ENCODE results near the gene ABHD10.

ABHD10 gene

DNA sequence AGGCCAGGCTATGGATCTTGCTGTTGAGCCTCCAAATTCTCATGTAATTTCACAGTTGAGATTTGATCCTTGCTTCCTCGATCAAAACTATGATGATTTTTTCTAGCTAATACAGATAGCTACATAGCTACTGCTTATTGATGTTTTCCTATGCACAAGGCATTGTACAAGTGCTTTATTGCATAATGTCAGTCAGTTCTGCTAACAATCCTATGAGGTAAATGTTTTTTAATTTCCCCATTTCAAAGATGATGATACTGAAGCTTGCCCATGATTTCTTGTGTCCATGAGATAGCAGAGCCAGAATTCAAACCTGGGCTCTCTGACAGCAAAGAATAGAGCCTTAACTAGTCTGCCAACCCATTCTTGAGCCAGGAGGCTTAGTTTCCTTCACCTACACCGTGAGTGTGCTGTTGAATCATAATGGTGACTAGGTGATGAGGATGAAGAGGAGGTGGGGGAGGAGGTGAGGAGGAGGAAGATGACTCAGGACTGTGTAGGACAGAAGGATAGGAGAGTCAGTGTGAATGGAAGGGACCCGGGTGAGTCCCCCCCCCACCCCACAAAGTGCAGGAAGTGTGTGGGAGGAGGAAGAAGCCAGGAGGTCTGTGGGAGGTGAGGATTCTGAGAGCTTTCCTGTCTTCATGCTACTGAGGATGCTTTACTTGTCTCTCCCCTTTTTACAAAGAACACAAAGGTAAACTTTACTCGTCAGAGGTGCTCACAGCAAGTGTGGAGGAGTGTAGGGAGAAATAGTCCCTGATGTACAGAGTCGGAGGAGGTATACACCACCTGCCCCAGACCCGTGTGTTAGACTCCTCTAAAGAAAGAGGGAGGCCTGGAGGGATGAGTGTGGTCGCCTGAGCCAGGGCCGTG is 23.5 kb downstream of the ABHD10 start:
- DNase-seq: peak in 1 of 5 experiments; percentile 20

DNA sequence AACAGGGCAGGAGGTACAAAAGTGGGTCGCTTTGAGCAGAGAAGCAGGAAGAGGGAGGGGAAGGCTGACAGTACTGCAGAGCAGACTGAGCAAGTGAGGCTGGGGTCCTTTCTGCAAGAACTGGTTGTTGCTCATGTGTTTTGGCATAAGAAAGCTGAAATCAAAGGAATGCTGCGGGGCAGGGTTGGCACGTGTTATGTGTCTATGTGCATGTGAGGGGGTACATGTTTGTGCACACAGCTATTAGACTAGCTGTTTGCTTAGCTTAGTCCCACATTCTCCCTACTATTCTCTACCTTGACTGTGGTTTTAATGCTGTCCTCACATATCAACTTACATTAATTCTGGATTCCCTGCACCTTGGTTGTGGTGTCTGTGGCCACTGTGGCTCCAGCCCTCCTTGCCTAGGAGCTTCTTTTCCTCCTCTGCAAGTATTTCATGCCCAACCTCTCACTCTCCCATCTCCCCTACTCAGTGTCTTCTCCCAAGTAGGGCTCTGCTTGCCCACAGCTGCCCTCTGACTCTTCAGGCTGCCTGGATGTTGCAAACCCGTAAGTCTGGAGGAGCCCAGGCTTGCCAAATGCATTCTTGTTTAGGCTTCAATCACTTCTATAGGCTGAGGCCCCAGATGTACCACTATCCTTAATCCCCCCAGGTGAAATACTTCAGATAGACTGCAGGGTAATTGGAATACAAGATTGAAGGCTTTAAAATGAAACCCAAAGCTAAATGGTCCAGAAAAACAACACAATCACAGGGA is 24.7 kb downstream of the ABHD10 start:
- no peak for DNase-seq

DNA sequence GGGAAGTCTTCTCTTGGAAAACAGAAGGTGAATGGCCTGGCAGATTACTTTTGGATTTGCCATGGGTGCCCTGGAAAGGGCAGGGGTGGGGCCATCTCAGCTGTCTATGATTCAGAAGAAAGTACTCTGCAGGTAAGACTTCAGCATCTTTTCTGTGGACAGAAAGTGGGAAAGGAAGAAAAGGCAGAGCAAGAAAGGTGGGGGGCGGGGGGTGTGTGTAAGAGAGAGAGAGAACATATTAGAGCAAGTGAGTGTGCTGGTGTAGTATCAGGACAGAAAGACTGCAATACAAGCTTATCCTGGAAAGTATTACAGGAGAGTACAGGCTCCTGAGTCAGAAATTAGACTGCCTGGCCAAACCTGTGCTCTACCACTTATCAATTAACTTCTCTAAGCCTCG is 25.4 kb downstream of the ABHD10 start:
- no peak for DNase-seq

DNA sequence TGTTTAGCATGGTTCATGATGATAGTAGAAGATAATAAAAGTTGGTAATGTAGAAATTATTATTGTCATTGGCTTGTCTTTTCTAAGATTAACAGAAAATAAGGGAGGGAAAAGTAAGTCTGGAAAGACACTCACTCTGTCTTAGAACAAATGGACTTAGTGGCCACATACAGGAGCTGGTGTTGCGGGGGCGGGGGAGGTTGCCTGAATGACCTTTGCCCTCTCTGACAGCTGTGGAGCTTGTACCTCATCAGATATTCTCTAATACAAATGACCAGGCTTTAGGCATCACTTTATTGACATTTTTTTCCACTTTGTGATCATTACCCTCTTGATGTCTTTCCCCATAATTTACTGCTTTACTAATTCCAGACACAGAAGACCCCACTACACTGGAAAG is 25.8 kb downstream of the ABHD10 start:
- no peak for DNase-seq

DNA sequence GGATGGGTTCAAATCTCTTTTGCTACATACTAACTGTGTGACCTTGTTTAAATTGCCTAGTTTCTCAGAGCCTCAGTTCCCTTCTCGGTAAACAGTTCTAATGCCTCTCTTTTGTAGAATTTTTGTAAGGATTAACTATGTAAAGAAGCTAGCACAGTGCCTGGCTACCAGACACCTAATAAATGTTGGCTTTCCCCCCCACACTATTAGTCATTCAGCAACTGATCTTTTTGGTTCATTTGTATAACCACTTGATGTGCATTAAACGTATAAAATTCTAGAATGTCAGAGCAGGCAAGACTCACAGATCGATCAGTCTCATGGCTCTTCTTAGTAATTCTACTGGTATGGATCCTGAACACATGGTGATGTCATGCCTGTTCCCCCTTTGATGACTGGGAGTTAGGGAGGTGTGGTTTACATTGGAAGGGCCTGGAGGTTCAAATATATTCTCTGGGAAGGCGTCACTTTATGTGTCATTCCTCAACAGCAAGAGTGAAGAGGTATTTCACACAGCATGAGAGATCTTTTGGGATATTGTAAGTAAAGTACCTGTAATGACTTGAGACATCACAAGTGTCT is 26.4 kb downstream of the ABHD10 start:
- DNase-seq: no peak

DNA sequence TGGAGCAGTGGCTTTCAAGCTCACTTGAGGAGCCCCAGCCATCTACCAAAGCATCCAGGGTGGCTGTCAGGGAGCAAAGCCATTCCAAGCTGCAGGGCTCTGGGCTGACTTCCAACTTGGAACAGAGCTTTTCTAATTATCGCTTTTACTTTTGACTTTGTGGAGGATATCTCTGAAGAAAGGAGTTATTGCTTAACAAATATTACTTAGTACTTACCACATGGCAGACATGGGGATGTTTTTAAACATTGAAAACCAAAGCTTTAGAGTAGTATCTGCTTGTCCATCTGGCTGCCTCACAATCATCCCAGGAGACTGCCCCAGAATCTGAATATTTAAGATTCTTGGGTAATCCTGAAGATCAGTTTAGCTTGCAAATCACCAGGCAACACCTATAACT is 28.8 kb downstream of the ABHD10 start:
- no peak for DNase-seq

DNA sequence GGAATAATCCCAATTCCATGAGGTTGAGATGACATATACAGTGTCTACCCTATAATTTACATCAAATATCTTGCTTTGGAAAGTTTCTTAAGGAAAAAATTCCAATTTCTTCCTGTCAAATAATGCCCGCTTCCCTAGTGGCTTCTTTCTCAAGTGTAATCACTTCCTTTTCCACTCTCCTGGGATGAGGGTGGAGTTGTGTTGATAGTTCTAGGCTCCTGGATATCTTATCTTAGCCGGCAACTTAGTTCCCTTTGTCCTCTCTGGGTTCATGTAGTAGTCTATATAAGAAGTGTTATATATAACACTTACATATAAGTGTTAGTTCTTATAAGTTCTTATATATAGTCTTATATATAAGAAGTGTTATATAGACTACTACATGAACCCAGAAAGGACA is 30.8 kb downstream of the ABHD10 start:
- no peak for DNase-seq

DNA sequence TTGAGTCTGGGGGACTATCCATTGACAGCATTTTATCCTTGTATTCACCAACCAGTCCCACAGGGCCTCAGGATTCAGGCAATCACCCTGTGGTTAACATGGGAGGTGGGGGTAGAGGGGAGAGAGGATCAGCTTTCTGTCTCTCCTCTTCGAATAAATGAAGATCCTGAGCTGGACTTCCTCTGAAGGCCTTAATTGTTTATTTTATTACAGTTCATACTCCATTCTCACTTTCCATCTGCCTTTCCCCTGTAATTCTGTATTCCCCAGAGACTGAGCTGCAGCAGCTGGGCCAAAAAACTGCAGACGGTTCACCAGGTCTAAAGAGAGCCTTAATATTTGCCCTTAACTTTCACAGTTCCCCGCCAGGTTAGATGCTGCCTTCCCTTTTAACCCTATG is 31.8 kb downstream of the ABHD10 start:
- no peak for DNase-seq

DNA sequence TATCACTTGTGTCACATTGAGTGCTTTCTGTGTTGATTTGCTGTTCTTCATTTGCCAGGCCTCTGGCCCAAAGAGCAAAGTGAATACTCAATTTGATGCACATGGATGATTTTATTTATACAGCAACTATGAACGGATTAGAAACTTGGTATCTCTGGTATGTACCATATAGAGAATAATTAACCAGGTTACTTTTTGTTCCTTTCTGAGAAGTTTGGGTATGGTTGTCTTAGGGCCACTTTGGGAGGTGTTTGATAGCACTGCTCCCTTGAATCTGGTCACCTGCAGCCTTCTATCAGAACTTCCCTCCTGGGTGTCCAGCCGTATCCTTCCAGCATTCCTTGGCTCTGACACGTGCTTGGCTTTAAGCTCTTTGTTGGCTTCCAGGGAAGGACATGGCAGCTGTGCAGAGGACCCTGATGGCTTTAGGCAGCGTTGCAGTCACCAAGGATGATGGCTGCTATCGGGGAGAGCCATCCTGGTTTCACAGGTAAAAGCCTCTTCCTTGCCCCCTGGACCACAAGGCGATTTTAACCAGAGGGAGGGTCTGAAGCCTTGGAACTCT is 32.6 kb downstream of the ABHD10 start:
- DNase-seq: no peak

DNA sequence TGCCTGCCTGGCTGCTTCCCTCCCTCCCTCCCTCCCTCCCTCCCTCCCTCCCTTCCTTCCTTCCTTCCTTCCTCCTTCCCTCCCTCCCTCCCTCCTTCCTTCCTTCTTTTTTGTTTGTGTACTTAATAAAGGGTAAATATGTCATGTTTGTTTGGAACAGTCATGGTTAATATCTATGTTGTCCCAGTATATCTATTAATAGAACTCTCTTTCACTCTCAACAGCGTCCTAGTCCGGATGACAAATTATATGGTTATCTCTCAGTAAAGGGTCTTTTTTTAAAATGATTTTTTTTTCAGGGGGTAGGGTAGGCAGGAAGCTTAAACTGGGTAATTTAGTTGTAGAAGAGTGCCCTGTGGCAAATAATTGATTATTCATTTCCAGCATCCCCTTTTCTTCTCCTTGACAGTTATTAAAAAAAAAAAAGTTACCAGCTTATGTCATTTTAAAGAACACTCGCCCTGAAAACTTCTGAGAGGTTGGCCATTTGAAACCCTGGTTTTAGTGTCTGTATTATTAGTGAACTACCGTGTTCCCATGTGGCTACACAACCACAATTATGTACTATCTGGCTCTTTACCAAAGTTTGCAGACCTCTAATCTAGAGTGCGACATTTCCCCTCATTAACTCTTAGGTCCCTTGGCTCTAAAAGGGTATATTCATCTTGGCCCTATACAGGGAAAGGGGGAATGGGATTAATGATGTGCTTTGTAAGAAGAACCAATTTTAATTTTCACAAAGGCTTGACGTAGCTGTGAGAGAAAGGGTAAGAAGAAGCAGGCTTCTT is 33.6 kb downstream of the ABHD10 start:
- DNase-seq: no peak

DNA sequence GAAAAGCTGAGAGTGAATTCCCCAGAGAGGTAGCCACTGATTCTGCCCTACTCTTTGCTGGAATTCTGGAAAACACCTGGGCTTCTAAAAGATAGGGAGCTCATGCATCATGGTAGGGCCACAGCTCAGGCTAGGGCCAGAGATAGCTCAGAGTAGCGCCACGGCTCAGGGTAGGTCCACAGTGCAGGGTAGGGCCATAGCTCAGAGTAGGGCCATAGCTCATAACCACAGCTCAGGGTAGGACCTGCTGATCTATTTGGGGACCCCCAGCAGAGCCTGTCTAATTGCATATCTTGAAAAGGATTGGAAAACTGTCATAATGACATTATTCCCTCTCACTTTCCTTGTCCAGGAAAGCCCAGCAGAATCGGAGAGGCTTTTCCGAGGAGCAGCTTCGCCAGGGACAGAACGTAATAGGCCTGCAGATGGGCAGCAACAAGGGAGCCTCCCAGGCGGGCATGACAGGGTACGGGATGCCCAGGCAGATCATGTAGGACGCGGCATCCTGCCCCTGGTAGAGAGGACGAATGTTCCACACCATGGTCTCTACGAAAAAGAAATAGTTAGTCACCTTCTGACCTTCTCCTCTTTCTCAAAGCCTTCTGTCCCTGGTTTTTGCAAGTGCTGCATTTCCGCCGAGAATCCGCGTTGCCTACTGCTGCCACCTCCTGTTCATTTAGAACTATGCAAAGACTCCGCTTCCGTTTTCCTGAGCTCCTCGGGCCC is 34.4 kb downstream of the ABHD10 start:
- peak in 4 of 5 experiments; percentile 27 to 79 (median 32) for DNase-seq

DNA sequence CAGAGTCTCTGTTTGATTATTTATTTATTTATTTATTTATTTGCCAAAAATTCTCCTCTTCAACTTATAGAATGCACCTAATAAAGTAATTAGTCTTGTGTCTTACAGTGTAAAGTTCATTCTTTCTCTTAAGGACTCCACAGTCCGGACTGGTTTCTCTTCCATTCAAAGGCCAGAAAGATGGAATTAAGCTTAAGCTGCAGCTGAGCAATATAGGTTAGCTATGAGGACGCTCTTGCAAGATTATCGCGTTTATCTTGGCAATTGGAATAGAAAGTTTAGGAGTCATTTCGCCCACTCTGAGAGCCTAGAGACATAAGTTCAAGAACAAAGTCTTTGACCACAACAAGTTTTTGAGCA is 34.9 kb downstream of the ABHD10 start:
- DNase-seq: no peak

DNA sequence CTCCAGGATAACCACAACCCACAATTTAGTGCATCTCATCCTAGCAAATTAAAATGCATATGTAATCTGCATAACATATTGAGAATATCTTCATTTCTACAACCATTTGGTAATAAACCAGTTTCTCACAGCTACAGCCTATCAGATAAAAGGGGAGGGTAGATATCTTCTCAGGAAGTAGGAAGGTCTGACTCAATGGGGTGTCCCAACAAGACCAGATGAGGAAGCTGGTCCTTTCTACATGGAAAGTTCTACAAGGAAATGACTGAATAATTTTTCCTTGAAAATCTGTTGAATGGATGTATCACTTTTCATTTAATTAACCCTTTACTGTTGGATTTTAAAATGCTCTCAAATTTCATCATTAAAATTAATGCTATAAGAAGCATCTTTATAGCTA is 38.3 kb downstream of the ABHD10 start:
- no peak for DNase-seq

DNA sequence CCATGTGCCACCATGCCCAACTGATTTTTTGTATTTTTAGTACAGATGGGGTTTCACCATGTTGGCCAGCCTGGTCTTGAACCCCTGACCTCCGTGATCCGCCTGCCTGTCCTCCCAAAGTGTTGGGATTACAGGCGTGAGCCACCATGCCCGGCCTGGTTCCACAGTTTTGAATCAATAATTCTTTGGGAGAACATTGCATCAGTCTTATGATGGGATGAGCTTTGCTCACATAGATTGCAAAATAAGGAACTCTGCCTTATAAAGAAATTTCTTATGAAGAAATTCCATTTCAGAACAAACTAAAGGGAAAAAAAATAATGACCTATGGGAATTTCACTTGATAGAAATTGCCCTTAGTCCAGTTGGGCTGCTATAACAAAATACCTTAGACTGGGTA is 39.9 kb downstream of the ABHD10 start:
- no peak for DNase-seq

DNA sequence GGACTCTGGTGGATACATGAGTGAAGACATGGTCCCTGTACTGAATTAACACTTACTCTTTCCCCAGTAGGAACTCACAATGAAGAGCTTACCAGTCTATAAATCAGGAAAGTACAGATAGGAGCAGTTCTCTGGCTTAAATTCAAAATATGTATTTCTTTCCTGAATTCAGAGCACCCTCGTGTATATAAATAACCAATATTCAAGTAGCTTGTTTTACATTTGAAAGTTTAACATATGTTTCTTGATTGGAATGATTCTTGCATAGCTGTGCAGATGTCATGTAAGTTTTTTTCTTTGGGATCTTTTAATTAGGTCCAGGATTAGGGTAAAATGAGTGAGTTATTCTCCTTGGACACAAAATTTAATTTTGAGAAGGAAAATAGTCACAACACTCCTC is 40.9 kb downstream of the ABHD10 start:
- no peak for DNase-seq

DNA sequence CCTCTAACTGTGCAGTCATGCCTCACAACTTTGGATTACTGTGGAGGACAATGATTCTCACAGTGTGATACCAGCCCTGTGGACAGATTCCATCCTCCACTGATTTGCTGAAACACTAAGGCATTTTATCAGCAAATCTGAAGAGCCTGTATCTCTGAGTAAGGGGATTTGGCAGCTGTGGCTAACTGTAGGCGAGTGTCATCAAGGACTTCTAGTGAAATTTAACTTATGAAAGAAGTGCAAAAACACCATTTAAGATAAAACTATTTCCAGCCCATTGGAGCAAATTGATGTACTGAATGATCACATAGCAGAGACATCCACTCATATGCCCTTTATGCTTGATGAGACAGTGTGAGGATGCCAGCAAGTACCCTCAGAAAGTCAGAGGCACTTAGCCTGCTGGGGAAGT is 41.9 kb downstream of the ABHD10 start:
- DNase-seq: no peak

DNA sequence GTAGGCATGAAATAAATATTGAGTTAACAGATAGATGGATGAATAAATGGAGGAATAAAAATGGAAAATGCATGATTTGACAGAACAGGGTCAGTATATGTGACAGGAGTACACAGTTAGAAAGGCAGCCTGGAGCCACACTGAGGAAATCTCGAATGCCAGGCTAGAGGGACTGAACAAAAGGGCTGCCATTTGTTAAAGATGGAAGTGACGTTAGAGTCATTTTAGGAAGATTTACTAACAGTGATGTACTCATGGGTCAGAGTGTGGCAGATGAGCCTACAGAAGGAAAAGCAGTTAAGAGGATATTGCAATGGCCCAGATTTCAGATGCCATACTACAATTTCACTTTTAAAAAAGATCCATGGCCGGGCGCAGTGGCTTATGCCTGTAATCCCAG is 48.3 kb downstream of the ABHD10 start:
- DNase-seq: no peak

DNA sequence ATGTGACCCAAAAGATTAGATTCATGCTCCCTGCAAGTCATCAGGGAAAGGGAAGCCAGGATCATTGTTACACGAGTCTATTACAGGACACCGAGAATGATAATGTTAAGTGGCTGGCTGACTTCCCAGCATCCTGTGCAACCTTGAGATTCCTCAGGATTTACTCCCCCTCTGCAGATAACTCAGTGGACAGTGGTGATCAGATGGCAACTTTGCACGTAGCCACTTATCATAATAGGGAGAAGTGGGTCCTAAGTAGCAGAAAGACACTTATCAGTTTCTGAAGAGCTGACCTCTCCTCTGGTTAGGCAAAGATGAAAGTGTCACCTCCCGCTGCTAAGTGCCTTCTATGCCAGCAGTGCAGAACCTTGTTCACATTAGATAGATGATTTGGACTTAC is 49.0 kb downstream of the ABHD10 start:
- no peak for DNase-seq

DNA sequence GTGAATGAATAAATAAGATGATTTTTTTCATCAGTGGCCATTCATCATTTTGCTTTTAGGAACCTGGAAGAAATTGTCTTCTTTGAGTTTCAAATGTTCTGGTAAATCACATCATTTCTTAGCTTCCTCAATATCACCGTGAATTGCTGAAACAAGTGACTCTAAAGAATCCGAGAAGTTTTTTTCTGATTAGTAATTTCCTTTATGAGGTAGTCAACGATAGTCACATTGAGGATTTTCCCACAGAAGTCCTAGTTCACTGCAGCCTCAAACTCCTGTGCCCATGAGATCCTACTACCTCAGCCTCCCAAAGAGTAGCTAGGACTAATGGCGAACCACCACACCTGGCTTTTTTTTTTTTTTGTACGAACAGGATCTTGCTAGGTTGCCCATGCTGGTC is 52.1 kb downstream of the ABHD10 start:
- no peak for DNase-seq

DNA sequence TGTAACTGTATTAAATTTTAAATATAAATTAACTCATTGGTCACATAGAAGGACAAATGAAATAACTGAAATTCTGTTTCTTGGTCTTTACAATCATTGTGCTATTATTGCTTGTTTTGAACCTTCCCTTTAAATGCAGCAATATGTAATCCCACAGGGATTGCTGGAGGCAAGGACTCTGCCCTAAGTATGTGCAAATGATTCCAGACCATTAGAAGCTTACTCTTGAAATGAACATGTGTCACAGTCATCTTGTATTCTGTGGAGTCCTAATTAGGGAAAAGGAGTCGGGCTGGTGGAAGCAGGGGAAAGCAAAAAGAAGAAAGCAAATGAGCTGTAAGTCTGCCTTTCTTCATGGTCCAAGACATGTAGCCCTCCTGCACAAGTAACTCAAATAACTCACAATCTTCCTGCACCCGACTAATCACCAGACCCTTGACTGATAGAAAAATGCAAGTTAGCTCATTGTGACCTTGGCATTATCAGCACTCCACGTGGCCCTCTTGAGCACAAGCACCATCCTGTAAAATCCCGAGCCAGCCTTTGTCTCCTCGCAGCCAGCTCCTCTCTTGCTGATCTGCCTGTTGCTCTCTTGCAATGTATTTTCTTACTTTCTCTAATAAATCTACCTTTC is 53.4 kb downstream of the ABHD10 start:
- no peak for DNase-seq

DNA sequence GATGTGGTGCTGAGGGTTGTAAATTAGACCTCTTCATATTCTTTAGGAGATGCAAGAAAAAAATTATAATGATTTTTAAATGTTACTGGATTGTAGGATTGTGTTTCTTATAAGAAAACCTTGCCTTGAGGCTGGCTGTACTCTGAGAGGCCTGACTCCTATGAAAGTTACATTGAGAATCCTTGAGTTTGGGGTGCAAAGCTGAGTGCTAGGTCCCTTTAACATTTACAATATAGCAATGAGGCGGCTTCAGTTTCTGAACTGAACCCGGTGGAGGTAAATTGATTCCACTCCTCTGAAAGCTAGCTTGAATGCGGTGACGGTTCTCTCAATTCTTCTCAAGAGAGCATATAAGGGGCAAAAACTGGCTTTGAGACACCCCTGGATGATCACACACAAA is 55.6 kb downstream of the ABHD10 start, which contains the start of gene TMPRSS7:
Gene TMPRSS7, plus strand, starts transcription at position 301 of the 400 bp plus-strand sequence. CDS start 110 bp downstream, outside the sequence.
- no peak for DNase-seq

Data from T-helper 2 cell (primary cell).